Right ventricle myocardium superior (tissue), 1 donor: ENCODE measurements around the gene DDC. TPM values are rescaled to one million over a fixed set of nuclear protein-coding genes. Genes with fewer than 3 reads are reported as not detected.

Source experiments
- ATAC-seq: fragments of 200-7000 bp; cut with Tn5 transposase; one replicate; pipeline ENCODE4 v1.9.1; 2020; ENCODE audit warnings: mild to moderate bottlenecking; ENCODE audit not compliant: poor library complexity
- DNase-seq: peaks from one replicate; pipeline ENCODE4 v3.0.0-alpha.2; 2020
- intact Hi-C: fragments of 100-400 bp; cut with DNase I; formaldehyde crosslinking; loops from one replicate; pipeline ENCODE4 v1.11.2; 2022
- total RNA-seq: library from RNA; stranded (reverse); fragmentation: NEBNext Ultra II Directional; extraction: Animal tissue kit (Norgen Biotek cat#: 25700); gene quantifications from one replicate; pipeline ENCODE4 v1.2.1, GENCODE V29; 2021
- donor health status: DM: no; HTN: yes; CAD: no; lungs with severe emphysema.

DDC gene
- total RNA-seq, 1 donor from 2014 or later, result not detected

- intact Hi-C loops, result no loop called here
Measured at GRCh38 chr7:50449501-50449880, 115.7 kb downstream of the DDC start.

GRCh38 chr7:50448823-50449222 is 116.4 kb downstream of the DDC start:
- no peak for ATAC-seq
- intact Hi-C loops, result no loop called here
- DNase-seq, result no peak

More at GRCh38 chr7:50449501-50449880, 115.7 kb downstream of the DDC start:
- ATAC-seq (no peak), DNase-seq (no peak)

GRCh38 chr7:50446542-50446960 is 118.7 kb downstream of the DDC start:
- no peak for DNase-seq
- no peak for ATAC-seq
- intact Hi-C loops, result no loop called here

GRCh38 chr7:50436133-50436806 is 128.9 kb downstream of the DDC start:
- DNase-seq, result no peak
- intact Hi-C loops, result no loop called here
- no peak for ATAC-seq

- intact Hi-C loops, result no loop called here
- DNase-seq (no peak), ATAC-seq (no peak)
Measured at GRCh38 chr7:50431722-50432305, 133.4 kb downstream of the DDC start.

- DNase-seq, result no peak
- intact Hi-C loops, result no loop called here
- no peak for ATAC-seq
Measured at GRCh38 chr7:50431316-50431715, 133.9 kb downstream of the DDC start.

GRCh38 chr7:50428911-50429310 is 136.3 kb downstream of the DDC start:
- ATAC-seq (no peak), DNase-seq (no peak)
- intact Hi-C loops, result no loop called here

GRCh38 chr7:50427518-50427917 is 137.7 kb downstream of the DDC start:
- ATAC-seq, result no peak
- intact Hi-C loops, result no loop called here
- no peak for DNase-seq

- intact Hi-C loops, result no loop called here
- DNase-seq, result no peak
- no peak for ATAC-seq
Measured at GRCh38 chr7:50426280-50427045, 138.7 kb downstream of the DDC start.

- DNase-seq, result no peak
- no peak for ATAC-seq
- intact Hi-C loops, result no loop called here
Measured at GRCh38 chr7:50425318-50425717, 139.9 kb downstream of the DDC start.

GRCh38 chr7:50423860-50424259 is 141.3 kb downstream of the DDC start:
- intact Hi-C loops, result no loop called here
- ATAC-seq, result no peak

GRCh38 chr7:50422858-50423257 is 142.3 kb downstream of the DDC start:
- intact Hi-C loops, result no loop called here
- no peak for ATAC-seq

More at GRCh38 chr7:50423860-50424259, 141.3 kb downstream of the DDC start:
- DNase-seq, result no peak

GRCh38 chr7:50421043-50421442 is 144.2 kb downstream of the DDC start:
- intact Hi-C loops, result no loop called here
- ATAC-seq (no peak), DNase-seq (no peak)

More at GRCh38 chr7:50422858-50423257, 142.3 kb downstream of the DDC start:
- no peak for DNase-seq

GRCh38 chr7:50418526-50419290 is 146.5 kb downstream of the DDC start:
- DNase-seq (no peak), ATAC-seq (no peak)
- intact Hi-C loops, result loop anchor here (10.0 kb wide), 1 partner anchor 214 kb away; no protein-coding TSS in a partner anchor

- ATAC-seq, result peak; percentile 88
- DNase-seq, result peak; percentile 80
- intact Hi-C loops, result loop anchor here (10.0 kb wide), 1 partner anchor 213 kb away; no protein-coding TSS in a partner anchor
Measured at GRCh38 chr7:50418086-50418515, 147.1 kb downstream of the DDC start.

GRCh38 chr7:50416527-50417182 is 148.6 kb downstream of the DDC start:
- peak; percentile 66 for ATAC-seq
- intact Hi-C loops, result loop anchor here (10.0 kb wide), 1 partner anchor 212 kb away; no protein-coding TSS in a partner anchor
- no peak for DNase-seq

GRCh38 chr7:50415844-50416364 is 149.3 kb downstream of the DDC start:
- ATAC-seq (no peak), DNase-seq (no peak)
- intact Hi-C loops, result loop anchor here (10.0 kb wide), 1 partner anchor 211 kb away; no protein-coding TSS in a partner anchor

- ATAC-seq, result no peak
- intact Hi-C loops, result loop anchor here (10.0 kb wide), 1 partner anchor 209 kb away; no protein-coding TSS in a partner anchor
- no peak for DNase-seq
Measured at GRCh38 chr7:50413561-50413960, 151.6 kb downstream of the DDC start.
